HCT116 (cell line): ENCODE measurements around the gene RAB11A. TPM values are rescaled to one million over a fixed set of nuclear protein-coding genes. Genes with fewer than 3 reads are reported as not detected.

Experiments
- ATAC-seq: fragments of 200-7000 bp; cut with Tn5 transposase; 2 replicates; pipeline ENCODE4 v1.9.1; 2020; ENCODE audit warnings: mild to moderate bottlenecking, moderate library complexity
- BruUV-seq: library from RNA; stranded (reverse); fragments of 400-500 nt; replicated peaks from 2 replicates; lab custom pipeline; 2021; lab: Mats Ljungman, UMichigan
- CTCF ChIA-PET: fragments of 300-600 bp; sonication (Branson Sonifier 250); formaldehyde crosslinking; loops from one replicate; lab custom pipeline; 2021; ENCODE audit warnings: antibody characterized with exemption; lab: Charles Lee
- POLR2A ChIA-PET: fragments of 300-600, 350-600 bp; sonication (Branson Sonifier 250); formaldehyde crosslinking; loops from one replicate; lab custom pipeline; 2021; ENCODE audit warnings: antibody characterized with exemption; lab: Charles Lee
- RAD21 ChIA-PET, 2 experiments: fragments of 300-600 bp; sonication (Branson Sonifier 250); formaldehyde crosslinking; loops; one replicate each; lab custom pipeline; 2023; ENCODE audit warnings: low total read pairs in 2 of 2; ENCODE audit not compliant: uncharacterized antibody in 2 of 2, unreplicated experiment in 2 of 2, low non-redundant PET in 1 of 2; lab: Charles Lee
- DNase-seq: peaks from one replicate; pipeline ENCODE4 v3.0.0-alpha.2; 2010; ENCODE audit warnings: low read depth, low spot score
- H2AFZ ChIP-seq: fragments of 200-600 bp; shearing (Covaris generic), sonication (generic); 2 replicates; pipeline ENCODE4 v1.6.1; 2017; ENCODE audit warnings: low read depth, mixed run types, mixed read lengths, antibody characterized with exemption, low read length; ENCODE audit not compliant: poor library complexity, severe bottlenecking
- H3K27ac ChIP-seq: 2 replicates; pipeline ENCODE4 v1.5.1; 2012; ENCODE audit warnings: low read depth, low read length
- H3K27me3 ChIP-seq: fragments of 200-600 bp; sonication (generic); 2 replicates; pipeline ENCODE4 v1.6.1; 2016; ENCODE audit warnings: mixed run types, low read length, mixed read lengths; ENCODE audit not compliant: insufficient read depth
- H3K36me3 ChIP-seq, 2 experiments: fragments of 200-500 bp in 1 of 2; fragments of 200-600 bp in 1 of 2; sonication (Bioruptor generic) in 1 of 2; sonication (generic) in 1 of 2; 2 replicates each; pipeline versions ENCODE4 v1.5.1 to v1.6.1; 2014 to 2016; ENCODE audit warnings: low read length in 2 of 2, inconsistent platforms in 1 of 2, mixed read lengths in 1 of 2, mixed run types in 1 of 2; ENCODE audit not compliant: insufficient read depth in 2 of 2, control insufficient read depth in 1 of 2
- H3K4me1 ChIP-seq, 2 experiments: fragments of 200-600 bp in 1 of 2; sonication (generic) in 1 of 2; 2 replicates each; pipeline versions ENCODE4 v1.5.1 to v1.6.1; 2012 to 2017; ENCODE audit warnings: low read length in 2 of 2, inconsistent platforms in 1 of 2, mild to moderate bottlenecking in 1 of 2, mixed read lengths in 1 of 2, mixed run types in 1 of 2, moderate library complexity in 1 of 2; ENCODE audit not compliant: insufficient read depth in 2 of 2, control insufficient read depth in 1 of 2
- H3K4me2 ChIP-seq: fragments of 200-600 bp; sonication (generic); 2 replicates; pipeline ENCODE4 v1.6.1; 2017; ENCODE audit warnings: mixed run types, low read length, mixed read lengths
- H3K4me3 ChIP-seq, 2 experiments: fragments of 200-600 bp in 1 of 2; sonication (generic) in 1 of 2; replicated peaks in 1 of 2; 2 replicates each; pipeline ENCODE4 v1.5.1; 2011 to 2016; ENCODE audit warnings: low read length in 2 of 2, control low read depth in 1 of 2, low read depth in 1 of 2, mild to moderate bottlenecking in 1 of 2, mixed read lengths in 1 of 2, mixed run types in 1 of 2
- H3K79me2 ChIP-seq: fragments of 200-600 bp; sonication (generic); 2 replicates; pipeline ENCODE4 v1.6.1; 2017; ENCODE audit warnings: mild to moderate bottlenecking, mixed run types, low read length, moderate library complexity, mixed read lengths; ENCODE audit not compliant: insufficient read depth
- H3K9ac ChIP-seq: fragments of 200-600 bp; sonication (generic); 2 replicates; pipeline ENCODE4 v1.6.1; 2016; ENCODE audit warnings: low read length, mixed read lengths
- H3K9me2 ChIP-seq: fragments of 200-600 bp; sonication (generic), shearing (Covaris generic); 2 replicates; pipeline ENCODE4 v1.6.1; 2017; ENCODE audit warnings: mixed run types, mild to moderate bottlenecking, moderate library complexity; ENCODE audit not compliant: insufficient read depth
- H3K9me3 ChIP-seq, 2 experiments: fragments of 200-500 bp in 1 of 2; fragments of 200-600 bp in 1 of 2; sonication (Bioruptor generic) in 1 of 2; sonication (generic) in 1 of 2; 2 replicates each; pipeline ENCODE4 v1.6.1; 2014 to 2017; ENCODE audit warnings: low read length in 2 of 2, mixed read lengths in 2 of 2, inconsistent platforms in 1 of 2, low read depth in 1 of 2, mild to moderate bottlenecking in 1 of 2, mixed run types in 1 of 2, moderate library complexity in 1 of 2; ENCODE audit not compliant: control insufficient read depth in 1 of 2, insufficient read depth in 1 of 2
- H4K20me1 ChIP-seq: fragments of 200-600 bp; sonication (generic), shearing (Covaris generic); 2 replicates; pipeline ENCODE4 v1.6.1; 2017; ENCODE audit warnings: mixed run types, mild to moderate bottlenecking, moderate library complexity; ENCODE audit not compliant: insufficient read depth
- EZH2phosphoT487 ChIP-seq: fragments of 200-600 bp; IDR thresholded peaks from 2 replicates; pipeline ENCODE4 v1.6.1; 2018; ENCODE audit warnings: antibody characterized with exemption, borderline replicate concordance
- POLR2AphosphoS5 ChIP-seq: IDR thresholded peaks from 2 replicates; pipeline ENCODE4 v1.6.1; 2011; ENCODE audit warnings: mild to moderate bottlenecking, low read depth, low read length, moderate library complexity
- SP1 ChIP-seq: IDR thresholded peaks from 2 replicates; pipeline ENCODE4 v1.6.1; 2012; ENCODE audit warnings: low read depth
- SRF ChIP-seq: IDR thresholded peaks from 2 replicates; pipeline ENCODE4 v1.6.1; 2012; ENCODE audit warnings: low read depth
- ZNF274 ChIP-seq: fragments of 200-500 bp; sonication (Bioruptor generic); IDR thresholded peaks from 2 replicates; pipeline ENCODE4 v1.6.1; 2014; ENCODE audit warnings: mild to moderate bottlenecking, low read depth, low read length, inconsistent platforms
- intact Hi-C: fragments of 100-400 bp; cut with micrococcal nuclease; formaldehyde crosslinking; loops from 2 replicates; pipeline ENCODE4 v1.10.0; 2022
- total RNA-seq: library from RNA; stranded (reverse); gene quantifications from one replicate; pipeline ENCODE4 v1.2.1, GENCODE V29; 2021; ENCODE audit not compliant: unreplicated experiment
- TF ChIP-seq, protein P1 (sequence below): IDR thresholded peaks from 2 replicates; pipeline ENCODE4 v1.6.1; 2012; ENCODE audit warnings: low read depth
- TF ChIP-seq, protein P2 (sequence below), 3 experiments: fragments of 200-600 bp in 1 of 3; sonication (generic) in 1 of 3; IDR thresholded peaks in 2 of 3; conservative IDR thresholded peaks in 1 of 3; 2 replicates each; pipeline ENCODE4 v1.5.1; 2012 to 2017; ENCODE audit warnings: low read depth in 2 of 3, low read length in 2 of 3, antibody characterized with exemption in 1 of 3, borderline replicate concordance in 1 of 3, control low read depth in 1 of 3, mild to moderate bottlenecking in 1 of 3, mixed read lengths in 1 of 3, mixed run types in 1 of 3, moderate library complexity in 1 of 3; ENCODE audit not compliant: insufficient read depth in 1 of 3

RAB11A gene
- total RNA-seq, 1 experiment from 2014 or later, result 234 TPM

DNA sequence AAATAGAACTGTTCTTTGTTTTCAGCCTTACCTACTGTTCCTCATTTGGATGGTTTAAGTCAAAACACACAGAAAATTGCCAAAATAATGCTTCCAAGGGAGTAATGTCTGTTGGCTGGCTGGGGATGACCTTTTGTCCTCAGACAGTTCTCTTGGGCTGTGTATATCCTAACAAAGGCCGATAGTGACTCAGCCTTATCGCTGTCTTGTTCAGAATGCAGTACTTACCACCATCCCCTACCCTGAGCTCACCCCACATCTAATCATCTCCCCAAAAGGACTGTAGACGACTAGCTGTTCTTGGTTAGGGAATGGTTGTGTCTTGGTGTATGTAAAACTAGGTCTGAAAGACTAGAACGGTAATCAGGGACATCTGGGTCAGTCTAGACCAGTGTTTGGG is 35.0 kb downstream of the RAB11A start:
- RAD21 ChIA-PET, result no interaction called here
- no TSS peak for BruUV-seq
- TF ChIP-seq POLR2AphosphoS5, result no peak
- TF ChIP-seq SP1, result no peak
- TF ChIP-seq, protein P1, sequence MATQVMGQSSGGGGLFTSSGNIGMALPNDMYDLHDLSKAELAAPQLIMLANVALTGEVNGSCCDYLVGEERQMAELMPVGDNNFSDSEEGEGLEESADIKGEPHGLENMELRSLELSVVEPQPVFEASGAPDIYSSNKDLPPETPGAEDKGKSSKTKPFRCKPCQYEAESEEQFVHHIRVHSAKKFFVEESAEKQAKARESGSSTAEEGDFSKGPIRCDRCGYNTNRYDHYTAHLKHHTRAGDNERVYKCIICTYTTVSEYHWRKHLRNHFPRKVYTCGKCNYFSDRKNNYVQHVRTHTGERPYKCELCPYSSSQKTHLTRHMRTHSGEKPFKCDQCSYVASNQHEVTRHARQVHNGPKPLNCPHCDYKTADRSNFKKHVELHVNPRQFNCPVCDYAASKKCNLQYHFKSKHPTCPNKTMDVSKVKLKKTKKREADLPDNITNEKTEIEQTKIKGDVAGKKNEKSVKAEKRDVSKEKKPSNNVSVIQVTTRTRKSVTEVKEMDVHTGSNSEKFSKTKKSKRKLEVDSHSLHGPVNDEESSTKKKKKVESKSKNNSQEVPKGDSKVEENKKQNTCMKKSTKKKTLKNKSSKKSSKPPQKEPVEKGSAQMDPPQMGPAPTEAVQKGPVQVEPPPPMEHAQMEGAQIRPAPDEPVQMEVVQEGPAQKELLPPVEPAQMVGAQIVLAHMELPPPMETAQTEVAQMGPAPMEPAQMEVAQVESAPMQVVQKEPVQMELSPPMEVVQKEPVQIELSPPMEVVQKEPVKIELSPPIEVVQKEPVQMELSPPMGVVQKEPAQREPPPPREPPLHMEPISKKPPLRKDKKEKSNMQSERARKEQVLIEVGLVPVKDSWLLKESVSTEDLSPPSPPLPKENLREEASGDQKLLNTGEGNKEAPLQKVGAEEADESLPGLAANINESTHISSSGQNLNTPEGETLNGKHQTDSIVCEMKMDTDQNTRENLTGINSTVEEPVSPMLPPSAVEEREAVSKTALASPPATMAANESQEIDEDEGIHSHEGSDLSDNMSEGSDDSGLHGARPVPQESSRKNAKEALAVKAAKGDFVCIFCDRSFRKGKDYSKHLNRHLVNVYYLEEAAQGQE, result no peak
- TF ChIP-seq SRF, result no peak
- TF ChIP-seq EZH2phosphoT487, result no peak
- TF ChIP-seq ZNF274, result no peak
- TF ChIP-seq, protein P2, sequence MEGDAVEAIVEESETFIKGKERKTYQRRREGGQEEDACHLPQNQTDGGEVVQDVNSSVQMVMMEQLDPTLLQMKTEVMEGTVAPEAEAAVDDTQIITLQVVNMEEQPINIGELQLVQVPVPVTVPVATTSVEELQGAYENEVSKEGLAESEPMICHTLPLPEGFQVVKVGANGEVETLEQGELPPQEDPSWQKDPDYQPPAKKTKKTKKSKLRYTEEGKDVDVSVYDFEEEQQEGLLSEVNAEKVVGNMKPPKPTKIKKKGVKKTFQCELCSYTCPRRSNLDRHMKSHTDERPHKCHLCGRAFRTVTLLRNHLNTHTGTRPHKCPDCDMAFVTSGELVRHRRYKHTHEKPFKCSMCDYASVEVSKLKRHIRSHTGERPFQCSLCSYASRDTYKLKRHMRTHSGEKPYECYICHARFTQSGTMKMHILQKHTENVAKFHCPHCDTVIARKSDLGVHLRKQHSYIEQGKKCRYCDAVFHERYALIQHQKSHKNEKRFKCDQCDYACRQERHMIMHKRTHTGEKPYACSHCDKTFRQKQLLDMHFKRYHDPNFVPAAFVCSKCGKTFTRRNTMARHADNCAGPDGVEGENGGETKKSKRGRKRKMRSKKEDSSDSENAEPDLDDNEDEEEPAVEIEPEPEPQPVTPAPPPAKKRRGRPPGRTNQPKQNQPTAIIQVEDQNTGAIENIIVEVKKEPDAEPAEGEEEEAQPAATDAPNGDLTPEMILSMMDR (IDR thresholded peaks at IDR 0.05 in 2 of 3, conservative IDR thresholded peaks at IDR 0.05 in 1 of 3; ENCODE audit: borderline replicate concordance in 1 of 3, insufficient read depth in 1 of 3, low read depth in 2 of 3, low read length in 2 of 3), result no peak
- DNase-seq (no peak), ATAC-seq (no peak)
- H3K9me3 ChIP-seq, result no peaks in the 10 kb centered on the region
- no peaks in the 10 kb centered on the region for H3K9me2 ChIP-seq
- no peak overlapping the region for H3K27ac ChIP-seq
- no peaks in the 10 kb centered on the region for H4K20me1 ChIP-seq
- H3K9ac ChIP-seq, result no peak overlapping the region
- H3K4me2 ChIP-seq, result no peak overlapping the region
- peaks cover 21 to 46% of the 10 kb centered on the region in 2 experiments for H3K4me1 ChIP-seq
- intact Hi-C loops, result loop anchor here (5.0 kb wide), 1 partner anchor 292 kb away; the partner anchor contains the start of gene INTS14
- POLR2A ChIA-PET, result no interaction called here
- H3K27me3 ChIP-seq, result no peaks in the 10 kb centered on the region
- no peak overlapping the region for H2AFZ ChIP-seq
- H3K36me3 ChIP-seq, result peaks cover 18 to 22% of the 10 kb centered on the region in 2 experiments; a peak in 3 of 4 replicates
- CTCF ChIA-PET, result no interaction called here
- no peak overlapping the region for H3K4me3 ChIP-seq
- H3K79me2 ChIP-seq, result no peaks in the 10 kb centered on the region
